GM10266 (cell line): ENCODE data around the gene DAB2.
"Not testable (repeated sequence)": the region's sequence is repeated elsewhere in the genome, so short reads cannot be mapped to it uniquely, and the experiment has no call there.

Experiments used
- DNase-seq: peaks from one replicate; pipeline ENCODE4 v3.0.0; 2012; ENCODE audit errors: extremely low spot score
- CTCF ChIP-seq: IDR thresholded peaks from 2 replicates; pipeline ENCODE4 v1.5.1; 2012; ENCODE audit warnings: mild to moderate bottlenecking, low read depth; ENCODE audit not compliant: control insufficient read depth, insufficient read depth; ENCODE audit errors: missing control alignments

DAB2 gene

GRCh38 chr5:39411985-39412384, 12.8 kb downstream of the DAB2 start:
- TF ChIP-seq CTCF, result no peak
- no peak for DNase-seq

- DNase-seq, result no peak
- TF ChIP-seq CTCF, result no peak
Observed at GRCh38 chr5:39411061-39411460, 13.7 kb downstream of the DAB2 start.

- no peak for TF ChIP-seq CTCF
- no peak for DNase-seq
Observed at GRCh38 chr5:39409033-39409432, 15.7 kb downstream of the DAB2 start.

- no peak for TF ChIP-seq CTCF
- no peak for DNase-seq
Observed at GRCh38 chr5:39405083-39405843, 19.5 kb downstream of the DAB2 start.

GRCh38 chr5:39403761-39404160, 21.0 kb downstream of the DAB2 start:
- not testable (repeated sequence) for DNase-seq

GRCh38 chr5:39402140-39402539, 22.6 kb downstream of the DAB2 start:
- DNase-seq, result not testable (repeated sequence)

GRCh38 chr5:39400713-39401578, 23.8 kb downstream of the DAB2 start:
- no peak for TF ChIP-seq CTCF

GRCh38 chr5:39399135-39400036, 25.4 kb downstream of the DAB2 start:
- TF ChIP-seq CTCF, result no peak
- no peak for DNase-seq

More at GRCh38 chr5:39400713-39401578, 23.8 kb downstream of the DAB2 start:
- no peak for DNase-seq
